Keratinocyte (primary cell): ENCODE data around the gene ZC3H4. TPM values are rescaled to one million over a fixed set of nuclear protein-coding genes. Genes with fewer than 3 reads are reported as not detected.

ENCODE experiments used
- DNase-seq: peaks from one replicate; pipeline ENCODE4 v3.0.0-alpha.2; 2011; ENCODE audit warnings: low read depth, missing footprints, low spot score
- FAIRE-seq: peaks from 2 replicates; lab custom pipeline; 2011; peaks lifted over from hg19 to GRCh38; lab: Jason Lieb, UNC
- H2AFZ ChIP-seq: 2 replicates; pipeline ENCODE4 v1.6.0; 2012; ENCODE audit warnings: low read length, control low read depth, inconsistent platforms; ENCODE audit not compliant: control insufficient read depth
- H3K27ac ChIP-seq: 2 replicates; pipeline ENCODE4 v1.5.1; 2011; ENCODE audit warnings: low read length; ENCODE audit not compliant: control insufficient read depth, insufficient read depth
- H3K27me3 ChIP-seq: 3 replicates; pipeline ENCODE4 v1.6.0; 2011; ENCODE audit warnings: low read length; ENCODE audit not compliant: control insufficient read depth, insufficient read depth; ENCODE audit errors: extremely low read depth
- H3K36me3 ChIP-seq, 2 experiments: 2 replicates in 1 of 2; 3 replicates in 1 of 2; pipeline ENCODE4 v1.5.1; 2011; ENCODE audit warnings: low read length in 2 of 2, mild to moderate bottlenecking in 1 of 2; ENCODE audit not compliant: control insufficient read depth in 2 of 2, insufficient read depth in 2 of 2; ENCODE audit errors: extremely low read depth in 1 of 2
- H3K4me1 ChIP-seq: 3 replicates; pipeline ENCODE4 v1.5.1; 2011; ENCODE audit warnings: low read length; ENCODE audit not compliant: control insufficient read depth, insufficient read depth; ENCODE audit errors: extremely low read depth
- H3K4me2 ChIP-seq: 3 replicates; pipeline ENCODE4 v1.6.0; 2011; ENCODE audit warnings: low read depth, low read length; ENCODE audit not compliant: control insufficient read depth, insufficient read depth; ENCODE audit errors: extremely low read depth
- H3K4me3 ChIP-seq, 3 experiments: fragments of 200-600 bp in 1 of 3; sonication (generic) in 1 of 3; 2 replicates in 2 of 3; 3 replicates in 1 of 3; pipeline ENCODE4 v1.5.1; 2011 to 2016; ENCODE audit warnings: low read length in 3 of 3, mild to moderate bottlenecking in 3 of 3, control low read depth in 2 of 3, inconsistent platforms in 1 of 3, low read depth in 1 of 3, mixed read lengths in 1 of 3, mixed run types in 1 of 3, moderate library complexity in 1 of 3; ENCODE audit not compliant: control insufficient read depth in 2 of 3, insufficient read depth in 2 of 3; ENCODE audit errors: extremely low read depth in 1 of 3
- H3K79me2 ChIP-seq: 2 replicates; pipeline ENCODE4 v1.6.0; 2012; ENCODE audit warnings: low read length; ENCODE audit not compliant: control insufficient read depth, insufficient read depth
- H3K9ac ChIP-seq: 3 replicates; pipeline ENCODE4 v1.6.0; 2011; ENCODE audit warnings: low read length; ENCODE audit not compliant: control insufficient read depth, insufficient read depth; ENCODE audit errors: extremely low read depth
- H3K9me1 ChIP-seq: 3 replicates; pipeline ENCODE4 v1.6.0; 2011; ENCODE audit warnings: low read length; ENCODE audit not compliant: control insufficient read depth, insufficient read depth; ENCODE audit errors: extremely low read depth
- H3K9me3 ChIP-seq: 2 replicates; pipeline ENCODE4 v1.5.1; 2012; ENCODE audit warnings: low read depth, low read length; ENCODE audit not compliant: control insufficient read depth
- H4K20me1 ChIP-seq: 3 replicates; pipeline ENCODE4 v1.6.0; 2011; ENCODE audit warnings: low read length; ENCODE audit not compliant: control insufficient read depth, insufficient read depth; ENCODE audit errors: extremely low read depth
- CTCF ChIP-seq, 3 experiments: IDR thresholded peaks in 1 of 3; conservative IDR thresholded peaks in 1 of 3; optimal IDR thresholded peaks in 1 of 3; 2 replicates in 2 of 3; 3 replicates in 1 of 3; pipeline versions ENCODE3 to v1.5.1; 2011; ENCODE audit warnings: low read length in 3 of 3, mild to moderate bottlenecking in 3 of 3, moderate library complexity in 2 of 3, control low read depth in 1 of 3, inconsistent platforms in 1 of 3; ENCODE audit not compliant: insufficient read depth in 2 of 3; ENCODE audit errors: extremely low read depth in 1 of 3
- EZH2 ChIP-seq: IDR thresholded peaks from one replicate; pipeline ENCODE4 v1.6.1; 2012; ENCODE audit warnings: inconsistent platforms, mild to moderate bottlenecking, low read length, moderate library complexity
- dilution Hi-C: fragments of 300-500 bp; cut with MboI; formaldehyde crosslinking; loops from one replicate; pipeline ENCODE4 v1.7.0; 2020; ENCODE audit warnings: low sequenced_read_pairs; ENCODE audit not compliant: extremely low pct_ligation_motif_present
- polyA plus RNA-seq, 5 experiments: library from polyadenylated mRNA; depleted of rRNA in 3 of 5; stranded (reverse) in 3 of 5; stranded (forward) in 1 of 5; unstranded in 1 of 5; fragments of >200 nt; gene quantifications; 1 replicate in 1 of 5; 2 replicates in 3 of 5; 3 replicates in 1 of 5; pipeline versions ENCODE4 v1.2.1 to v1.2.3, GENCODE V29; 2011 to 2012; ENCODE audit warnings: missing spikeins in 2 of 5, low read depth in 1 of 5, low replicate concordance in 1 of 5

Gene ZC3H4
- polyA plus RNA-seq, 1 donor (not counting 4 experiments of a cell fraction or from before 2014, with no cell fraction given), result 5.6 TPM

- DNase-seq (no peak), FAIRE-seq (no peak)
- peaks cover 44 to 45% of the 10 kb centered on the region in 2 experiments for H3K36me3 ChIP-seq
- no peak overlapping the region for H2AFZ ChIP-seq
- no peak overlapping the region for H3K4me3 ChIP-seq
- dilution Hi-C loops, result no loop called here
- no peak overlapping the region for H3K27ac ChIP-seq
- peaks cover 4% of the 10 kb centered on the region for H4K20me1 ChIP-seq
- no peak overlapping the region for H3K4me2 ChIP-seq
- no peaks in the 10 kb centered on the region for H3K4me1 ChIP-seq
- H3K9me1 ChIP-seq, result no peaks in the 10 kb centered on the region
- H3K27me3 ChIP-seq, result no peaks in the 10 kb centered on the region
- H3K79me2 ChIP-seq, result peaks cover 19% of the 10 kb centered on the region
- H3K9ac ChIP-seq, result no peak overlapping the region
- TF ChIP-seq CTCF (optimal IDR thresholded peaks at IDR 0.05 in 1 of 3, IDR thresholded peaks at IDR 0.05 in 1 of 3, conservative IDR thresholded peaks at IDR 0.05 in 1 of 3; ENCODE audit: extremely low read depth in 1 of 3, insufficient read depth in 2 of 3, low read length in 3 of 3) (no peak), EZH2 (no peak)
- no peaks in the 10 kb centered on the region for H3K9me3 ChIP-seq
Measured at GRCh38 chr19:47073574-47073973, 40.0 kb downstream of the ZC3H4 start.

- Histone ChIP-seq H3K27ac (no peak overlapping the region), H3K27me3 (no peaks in the 10 kb centered on the region), H3K79me2 (peaks cover 19% of the 10 kb centered on the region), H4K20me1 (peaks cover 4% of the 10 kb centered on the region), H3K9me3 (no peaks in the 10 kb centered on the region), H3K4me3 (no peak overlapping the region), H3K4me2 (no peak overlapping the region), H3K9ac (no peak overlapping the region), H3K4me1 (no peaks in the 10 kb centered on the region), H3K9me1 (no peaks in the 10 kb centered on the region), H3K36me3 (peaks cover 45 to 51% of the 10 kb centered on the region in 2 experiments), H2AFZ (no peak overlapping the region)
- no peak for DNase-seq
- no peak for TF ChIP-seq EZH2
- TF ChIP-seq CTCF (optimal IDR thresholded peaks at IDR 0.05 in 1 of 3, IDR thresholded peaks at IDR 0.05 in 1 of 3, conservative IDR thresholded peaks at IDR 0.05 in 1 of 3; ENCODE audit: extremely low read depth in 1 of 3, insufficient read depth in 2 of 3, low read length in 3 of 3), result no peak
- dilution Hi-C loops, result no loop called here
- no peak for FAIRE-seq
Measured at GRCh38 chr19:47072323-47072722, 41.3 kb downstream of the ZC3H4 start.
